K562 (cell line): ENCODE data around the gene MT1A. TPM values are rescaled to one million over a fixed set of nuclear protein-coding genes. Genes with fewer than 3 reads are reported as not detected.

Experiments used
- ATAC-seq: fragments of 200-7000 bp; cut with Tn5 transposase; 3 replicates; pipeline ENCODE4 v1.9.1; 2020; ENCODE audit warnings: moderate library complexity
- BruUV-seq: library from RNA; stranded (reverse); fragments of 400-500 nt; replicated peaks from 2 replicates; lab custom pipeline; 2021; lab: Mats Ljungman, UMichigan
- CTCF ChIA-PET: fragments of 300-600 bp; formaldehyde crosslinking; extraction: SDS; loops from one replicate; lab custom pipeline; 2021; ENCODE audit warnings: low intra/inter-chr PET ratio; lab: Yijun Ruan, JAX
- POLR2A ChIA-PET: fragments of 300-600, 350-650 bp; sonication (Branson Sonifier 250); formaldehyde crosslinking; extraction: SDS; loops from one replicate; lab custom pipeline; 2021; ENCODE audit warnings: antibody characterized with exemption, inconsistent platforms; lab: Yijun Ruan, JAX
- DNase-seq, 4 experiments: peaks; one replicate each; pipeline versions ENCODE4 v3.0.0 to v3.0.0-alpha.2; 2011 to 2018; ENCODE audit warnings: low spot score in 3 of 4, mixed read lengths in 3 of 4; ENCODE audit errors: extremely low read depth in 1 of 4
- FAIRE-seq: peaks from 2 replicates; lab custom pipeline; 2011; peaks lifted over from hg19 to GRCh38; lab: Jason Lieb, UNC
- H2AFZ ChIP-seq: 2 replicates; pipeline ENCODE4 v1.6.0; 2011; ENCODE audit warnings: low read depth, low read length, control low read depth, inconsistent platforms
- H3K27ac ChIP-seq: fragments of 200-600 bp; 3 replicates; pipeline ENCODE4 v1.8.0; 2011; ENCODE audit warnings: low read depth, mild to moderate bottlenecking, control low read depth, inconsistent platforms, low read length, moderate library complexity, mixed read lengths; ENCODE audit errors: extremely low read depth
- H3K27me3 ChIP-seq, 2 experiments: fragments of 300-600 bp in 1 of 2; 2 replicates in 1 of 2; 3 replicates in 1 of 2; pipeline versions ENCODE4 v1.6.0 to v1.8.0; 2011; ENCODE audit warnings: inconsistent platforms in 2 of 2, low read length in 2 of 2, mild to moderate bottlenecking in 1 of 2, mixed read lengths in 1 of 2, moderate library complexity in 1 of 2; ENCODE audit not compliant: control insufficient read depth in 2 of 2, insufficient read depth in 2 of 2
- H3K36me3 ChIP-seq: fragments of 300-600 bp; 3 replicates; pipeline ENCODE4 v1.8.0; 2011; ENCODE audit warnings: mild to moderate bottlenecking, low read length, inconsistent platforms; ENCODE audit not compliant: control insufficient read depth, insufficient read depth
- H3K4me1 ChIP-seq, 2 experiments: fragments of 200-600 bp in 1 of 2; replicated peaks in 1 of 2; 2 replicates in 1 of 2; 3 replicates in 1 of 2; pipeline versions ENCODE4 v1.5.1 to v1.8.0; 2011; ENCODE audit warnings: inconsistent platforms in 2 of 2, low read length in 2 of 2, mild to moderate bottlenecking in 1 of 2, mixed read lengths in 1 of 2, moderate library complexity in 1 of 2; ENCODE audit not compliant: control insufficient read depth in 2 of 2, insufficient read depth in 2 of 2
- H3K4me2 ChIP-seq: 2 replicates; pipeline ENCODE4 v1.6.1; 2011; ENCODE audit warnings: low read length, control low read depth, inconsistent platforms, mixed read lengths; ENCODE audit not compliant: insufficient read depth
- H3K4me3 ChIP-seq: fragments of 200-600 bp; sonication (generic), shearing (Covaris generic); 2 replicates; pipeline ENCODE4 v1.5.1; 2016; ENCODE audit warnings: control low read depth, inconsistent platforms
- H3K79me2 ChIP-seq: fragments of 200-600 bp; 3 replicates; pipeline ENCODE4 v1.8.0; 2011; ENCODE audit warnings: low read length, inconsistent platforms; ENCODE audit not compliant: control insufficient read depth, insufficient read depth
- H3K9ac ChIP-seq, 2 experiments: 2 replicates each; pipeline versions ENCODE4 v1.6.0 to v1.6.1; 2011; ENCODE audit warnings: low read depth in 2 of 2, low read length in 2 of 2, control low read depth in 1 of 2, inconsistent platforms in 1 of 2, mild to moderate bottlenecking in 1 of 2, mixed read lengths in 1 of 2; ENCODE audit not compliant: insufficient read depth in 1 of 2
- H3K9me1 ChIP-seq: one replicate; pipeline ENCODE4 v1.6.0; 2011; ENCODE audit warnings: inconsistent platforms, mild to moderate bottlenecking, low read length, moderate library complexity; ENCODE audit not compliant: control insufficient read depth, insufficient read depth
- H3K9me3 ChIP-seq: replicated peaks from 2 replicates; pipeline ENCODE4 v1.5.1; 2011; ENCODE audit warnings: low read depth, low read length, inconsistent platforms; ENCODE audit not compliant: control insufficient read depth, insufficient read depth
- H4K20me1 ChIP-seq: replicated peaks from 2 replicates; pipeline ENCODE4 v1.6.1; 2011; ENCODE audit warnings: low read length, inconsistent platforms, mixed read lengths; ENCODE audit not compliant: control insufficient read depth, insufficient read depth
- ARID2 ChIP-seq: fragments of 450-650 bp; IDR thresholded peaks from 2 replicates; pipeline ENCODE4 v1.6.1; 2017; ENCODE audit warnings: antibody characterized with exemption, mild to moderate bottlenecking
- CBFA2T3 ChIP-seq: fragments of 450-650 bp; IDR thresholded peaks from 2 replicates; pipeline ENCODE4 v1.6.1; 2017
- HDAC1 ChIP-seq, 2 experiments: fragments of 450-650 bp; IDR thresholded peaks; 2 replicates each; pipeline ENCODE4 v1.6.1; 2016 to 2017; ENCODE audit warnings: inconsistent platforms in 1 of 2, mild to moderate bottlenecking in 1 of 2, moderate library complexity in 1 of 2
- KDM4B ChIP-seq, 2 experiments: fragments of 450-650 bp in 1 of 2; sonication (generic) in 1 of 2; IDR thresholded peaks; 2 replicates each; pipeline ENCODE4 v1.6.1; 2016 to 2017; ENCODE audit warnings: borderline replicate concordance in 2 of 2, antibody characterized with exemption in 1 of 2, low read depth in 1 of 2, mild to moderate bottlenecking in 1 of 2
- MYC ChIP-seq, 2 experiments: fragments of 250-450 bp in 1 of 2; sonication (Bioruptor Pico) in 1 of 2; IDR thresholded peaks; 2 replicates each; pipeline versions ENCODE4 v1.5.1 to v1.6.1; 2012 to 2021; ENCODE audit warnings: low read depth in 2 of 2, borderline replicate concordance in 1 of 2, improper control_type of control experiment in 1 of 2, low read length in 1 of 2, mild to moderate bottlenecking in 1 of 2, moderate library complexity in 1 of 2
- PTTG1 ChIP-seq: fragments of 450-650 bp; IDR thresholded peaks from 2 replicates; pipeline ENCODE4 v1.6.1; 2016; ENCODE audit warnings: low read depth, mild to moderate bottlenecking, missing genetic modification characterization, missing compliant biosample characterization
- TOE1 ChIP-seq, 2 experiments: fragments of 450-650 bp in 1 of 2; sonication (generic) in 1 of 2; formaldehyde crosslinking in 1 of 2; IDR thresholded peaks; 2 replicates each; pipeline versions ENCODE4 v1.7.1 to v1.8.0; 2016 to 2022; ENCODE audit warnings: borderline replicate concordance in 2 of 2, mild to moderate bottlenecking in 2 of 2, antibody characterized with exemption in 1 of 2, inconsistent platforms in 1 of 2, low read depth in 1 of 2, missing genetic modification reagents in 1 of 2, moderate library complexity in 1 of 2
- TSC22D4 ChIP-seq: fragments of 450-650 bp; IDR thresholded peaks from 2 replicates; pipeline ENCODE4 v1.6.1; 2016; ENCODE audit warnings: missing genetic modification characterization, missing biosample characterization, control low read depth
- ZNF445 ChIP-seq: fragments of 250-450 bp; sonication (Bioruptor Pico); IDR thresholded peaks from 2 replicates; pipeline ENCODE4 v1.4.0; 2020; ENCODE audit warnings: low read depth, mild to moderate bottlenecking, moderate library complexity
- ZNF583 ChIP-seq: fragments of 250-450 bp; sonication (Bioruptor Pico); IDR thresholded peaks from 2 replicates; pipeline ENCODE4 v1.4.0; 2020
- ZSCAN32 ChIP-seq: fragments of 450-650 bp; formaldehyde crosslinking; IDR thresholded peaks from 2 replicates; pipeline ENCODE4 v1.4.0; 2020; ENCODE audit warnings: mild to moderate bottlenecking, moderate library complexity
- WGBS: fragments of 100-300 bp; shearing (Covaris generic); methylation state at CpG from one replicate; pipeline ENCODE4 v1.1.6; 2016; ENCODE audit warnings: low coverage, mixed read lengths; ENCODE audit not compliant: insufficient coverage; ENCODE audit errors: missing lambda C conversion rate; 5-methylcytosine and 5-hydroxymethylcytosine counted together
- in situ Hi-C: fragments of 300-500 bp; cut with MboI; formaldehyde crosslinking; loops from 4 replicates; pipeline ENCODE4 v1.15.0; 2018; ENCODE audit warnings: inconsistent platforms, mixed read lengths
- intact Hi-C: fragments of 100-400 bp; cut with micrococcal nuclease; formaldehyde crosslinking; loops from 2 replicates; pipeline ENCODE4 v1.14.2; 2022
- polyA plus RNA-seq, 8 experiments: library from polyadenylated mRNA; depleted of rRNA in 4 of 8; stranded (reverse) in 5 of 8; unstranded in 3 of 8; fragments of >200 nt; fragmentation: Nextera tagmentation in 2 of 8; fragmentation: Illumina TruSeq in 1 of 8; extraction: Ambion mirVana in 2 of 8; extraction: Trizol in 1 of 8; gene quantifications; 2 replicates each; pipeline versions ENCODE4 v1.2.1 to v1.2.3, GENCODE V29; 2011 to 2014; ENCODE audit warnings: inconsistent platforms in 1 of 8, missing spikeins in 1 of 8
- total RNA-seq, 7 experiments: library from RNA; depleted of rRNA in 6 of 7; stranded (reverse); fragments of >200 nt in 6 of 7; fragmentation: Illumina TruSeq in 2 of 7; extraction: Trizol in 2 of 7; gene quantifications; 2 replicates each; pipeline versions ENCODE4 v1.2.1 to v1.2.3, GENCODE V29; 2011 to 2021; ENCODE audit warnings: low replicate concordance in 1 of 7
- TF ChIP-seq, protein P1 (sequence below): fragments of 250-450 bp; sonication (Bioruptor Pico); IDR thresholded peaks from 2 replicates; pipeline ENCODE4 v1.5.0; 2021; ENCODE audit warnings: mild to moderate bottlenecking, borderline replicate concordance
- TF ChIP-seq, protein P2 (sequence below), 2 experiments: fragments of 450-650 bp; IDR thresholded peaks; 2 replicates each; pipeline ENCODE4 v1.6.1; 2018; ENCODE audit warnings: mild to moderate bottlenecking in 2 of 2, low read depth in 1 of 2; ENCODE audit not compliant: partially characterized antibody in 2 of 2

Gene MT1A
- total and polyA plus RNA-seq, 9 of the 15 experiments (the other 6 are each of a cell fraction or from before 2014, with no cell fraction given) = 0.23 TPM; not detected in 8

DNA sequence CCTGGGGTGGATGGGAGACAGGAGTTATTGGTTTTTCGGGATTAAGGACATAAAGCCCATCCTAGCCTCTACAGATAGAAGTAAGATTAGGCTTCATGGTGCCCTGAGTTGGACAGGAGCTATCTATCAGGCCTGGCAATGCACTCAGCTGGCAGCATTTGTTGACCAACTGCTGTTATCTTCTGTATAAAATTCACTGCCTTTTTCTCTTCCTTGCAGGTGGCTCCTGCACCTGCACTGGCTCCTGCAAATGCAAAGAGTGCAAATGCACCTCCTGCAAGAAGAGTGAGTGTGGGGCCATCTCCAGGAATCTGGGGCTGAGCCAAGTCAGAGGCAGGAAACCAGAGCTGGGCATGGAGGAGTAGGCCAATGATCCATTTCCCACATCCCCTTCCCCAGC, 579 bp downstream of the MT1A start (continued):
- TF ChIP-seq, protein P1, sequence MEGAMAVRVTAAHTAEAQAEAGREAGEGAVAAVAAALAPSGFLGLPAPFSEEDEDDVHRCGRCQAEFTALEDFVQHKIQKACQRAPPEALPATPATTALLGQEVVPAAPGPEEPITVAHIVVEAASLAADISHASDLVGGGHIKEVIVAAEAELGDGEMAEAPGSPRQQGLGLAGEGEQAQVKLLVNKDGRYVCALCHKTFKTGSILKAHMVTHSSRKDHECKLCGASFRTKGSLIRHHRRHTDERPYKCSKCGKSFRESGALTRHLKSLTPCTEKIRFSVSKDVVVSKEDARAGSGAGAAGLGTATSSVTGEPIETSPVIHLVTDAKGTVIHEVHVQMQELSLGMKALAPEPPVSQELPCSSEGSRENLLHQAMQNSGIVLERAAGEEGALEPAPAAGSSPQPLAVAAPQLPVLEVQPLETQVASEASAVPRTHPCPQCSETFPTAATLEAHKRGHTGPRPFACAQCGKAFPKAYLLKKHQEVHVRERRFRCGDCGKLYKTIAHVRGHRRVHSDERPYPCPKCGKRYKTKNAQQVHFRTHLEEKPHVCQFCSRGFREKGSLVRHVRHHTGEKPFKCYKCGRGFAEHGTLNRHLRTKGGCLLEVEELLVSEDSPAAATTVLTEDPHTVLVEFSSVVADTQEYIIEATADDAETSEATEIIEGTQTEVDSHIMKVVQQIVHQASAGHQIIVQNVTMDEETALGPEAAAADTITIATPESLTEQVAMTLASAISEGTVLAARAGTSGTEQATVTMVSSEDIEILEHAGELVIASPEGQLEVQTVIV (CRISPR knock-in tag) = no peak
- TF ChIP-seq ZNF583 (CRISPR knock-in tag) = no peak
- no peak for TF ChIP-seq KDM4B (IDR thresholded peaks at IDR 0.05; ENCODE audit: borderline replicate concordance in 2 of 2, low read depth in 1 of 2)
- TF ChIP-seq ARID2 = no peak
- no peak for TF ChIP-seq MYC (IDR thresholded peaks at IDR 0.05; ENCODE audit: low read depth, low read length)
- no peak for TF ChIP-seq MYC (CRISPR knock-in tag; IDR thresholded peaks at IDR 0.05; ENCODE audit: borderline replicate concordance, low read depth)
- TF ChIP-seq, all 486 proteins: peak for 0

DNA sequence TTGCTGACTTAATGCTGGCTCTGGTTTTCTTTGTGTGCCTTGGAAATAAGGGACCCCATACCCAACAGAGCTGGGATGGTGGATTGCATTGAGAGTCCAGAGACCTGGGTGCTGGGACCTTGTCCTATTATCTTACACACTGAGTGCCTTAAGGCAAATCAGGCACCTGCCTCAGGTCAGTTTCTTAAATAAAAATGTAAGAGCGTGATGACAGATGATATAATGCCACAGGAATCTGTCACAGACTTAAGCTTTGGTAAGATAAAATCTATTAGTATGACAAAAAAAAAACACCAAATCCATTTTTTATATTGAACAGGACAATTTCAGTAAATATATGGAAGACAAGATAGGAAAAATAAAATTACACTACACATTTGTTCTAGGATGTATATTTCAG, 1.6 kb downstream of the MT1A start:
- POLR2A ChIA-PET = interaction anchor here (0.6 to 1.1 kb wide), 2 partner anchors 10 to 1423 kb away, joined by 3 to 4 read pairs; no protein-coding TSS in a partner anchor
- H3K9me1 ChIP-seq = no peaks in the 10 kb centered on the region
- TF ChIP-seq TOE1 (IDR thresholded peaks at IDR 0.05; ENCODE audit: borderline replicate concordance) (no peak), TOE1 (CRISPR knock-in tag; IDR thresholded peaks at IDR 0.05; ENCODE audit: borderline replicate concordance, low read depth) (no peak), PTTG1 (no peak), CBFA2T3 (no peak), TSC22D4 (tag) (no peak), ZSCAN32 (CRISPR knock-in tag) (no peak), ZNF445 (CRISPR knock-in tag) (no peak), HDAC1 (IDR thresholded peaks at IDR 0.05) (no peak)
- TF ChIP-seq, protein P2, sequence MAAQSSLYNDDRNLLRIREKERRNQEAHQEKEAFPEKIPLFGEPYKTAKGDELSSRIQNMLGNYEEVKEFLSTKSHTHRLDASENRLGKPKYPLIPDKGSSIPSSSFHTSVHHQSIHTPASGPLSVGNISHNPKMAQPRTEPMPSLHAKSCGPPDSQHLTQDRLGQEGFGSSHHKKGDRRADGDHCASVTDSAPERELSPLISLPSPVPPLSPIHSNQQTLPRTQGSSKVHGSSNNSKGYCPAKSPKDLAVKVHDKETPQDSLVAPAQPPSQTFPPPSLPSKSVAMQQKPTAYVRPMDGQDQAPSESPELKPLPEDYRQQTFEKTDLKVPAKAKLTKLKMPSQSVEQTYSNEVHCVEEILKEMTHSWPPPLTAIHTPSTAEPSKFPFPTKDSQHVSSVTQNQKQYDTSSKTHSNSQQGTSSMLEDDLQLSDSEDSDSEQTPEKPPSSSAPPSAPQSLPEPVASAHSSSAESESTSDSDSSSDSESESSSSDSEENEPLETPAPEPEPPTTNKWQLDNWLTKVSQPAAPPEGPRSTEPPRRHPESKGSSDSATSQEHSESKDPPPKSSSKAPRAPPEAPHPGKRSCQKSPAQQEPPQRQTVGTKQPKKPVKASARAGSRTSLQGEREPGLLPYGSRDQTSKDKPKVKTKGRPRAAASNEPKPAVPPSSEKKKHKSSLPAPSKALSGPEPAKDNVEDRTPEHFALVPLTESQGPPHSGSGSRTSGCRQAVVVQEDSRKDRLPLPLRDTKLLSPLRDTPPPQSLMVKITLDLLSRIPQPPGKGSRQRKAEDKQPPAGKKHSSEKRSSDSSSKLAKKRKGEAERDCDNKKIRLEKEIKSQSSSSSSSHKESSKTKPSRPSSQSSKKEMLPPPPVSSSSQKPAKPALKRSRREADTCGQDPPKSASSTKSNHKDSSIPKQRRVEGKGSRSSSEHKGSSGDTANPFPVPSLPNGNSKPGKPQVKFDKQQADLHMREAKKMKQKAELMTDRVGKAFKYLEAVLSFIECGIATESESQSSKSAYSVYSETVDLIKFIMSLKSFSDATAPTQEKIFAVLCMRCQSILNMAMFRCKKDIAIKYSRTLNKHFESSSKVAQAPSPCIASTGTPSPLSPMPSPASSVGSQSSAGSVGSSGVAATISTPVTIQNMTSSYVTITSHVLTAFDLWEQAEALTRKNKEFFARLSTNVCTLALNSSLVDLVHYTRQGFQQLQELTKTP (IDR thresholded peaks at IDR 0.05; ENCODE audit: low read depth in 1 of 2, partially characterized antibody in 2 of 2) = no peak

More for the DNA sequence above, 1.6 kb downstream of the MT1A start:
- CTCF ChIA-PET = no interaction called here
- no peaks in the 10 kb centered on the region for H3K9me3 ChIP-seq
- 0% methylated on average over 1 of the region's 1 CpG for WGBS
- H4K20me1 ChIP-seq = 0 out of 2 replicates have a peak, but pooled peaks cover 4% of the 10 kb centered on the region
- H2AFZ ChIP-seq = no peak overlapping the region
- H3K4me2 ChIP-seq = no peak overlapping the region
- H3K9ac ChIP-seq = no peak overlapping the region
- peaks cover 3 to 22% of the 10 kb centered on the region in 2 experiments; a peak in 3 of 5 replicates for H3K4me1 ChIP-seq
- no peak overlapping the region for H3K4me3 ChIP-seq
- peaks cover 28 to 70% of the 10 kb centered on the region in 2 experiments for H3K27me3 ChIP-seq
- no peaks in the 10 kb centered on the region for H3K79me2 ChIP-seq
- intact Hi-C loops (no loop called here), in situ Hi-C loops (no loop called here)
- no peak overlapping the region for H3K27ac ChIP-seq
- BruUV-seq = no TSS peak
- ATAC-seq = no peak
- FAIRE-seq = no peak
- no peaks in the 10 kb centered on the region for H3K36me3 ChIP-seq
- DNase-seq = no peak
